ENCODE results near the gene CLEC12A.

- no peak for TF ChIP-seq CTCF (IDR thresholded peaks at IDR 0.05)
- no peak for TF ChIP-seq POLR2A (IDR thresholded peaks at IDR 0.05)
These were observed 45.7 kb downstream of the CLEC12A start for GRCh38 chr12:10016881-10017280.
